OCI-LY7 (cell line): ENCODE measurements around the gene C5orf15. TPM values are rescaled to one million over a fixed set of nuclear protein-coding genes. Genes with fewer than 3 reads are reported as not detected.

ENCODE experiments used
- BruUV-seq: library from RNA; stranded (reverse); fragments of 400-500 nt; replicated peaks from 2 replicates; lab custom pipeline; 2021; lab: Mats Ljungman, UMichigan
- CTCF ChIA-PET: fragments of 300-600 bp; sonication (Branson Sonifier 250); formaldehyde crosslinking; loops from one replicate; lab custom pipeline; 2022; ENCODE audit warnings: antibody characterized with exemption; ENCODE audit not compliant: unreplicated experiment; lab: Charles Lee
- POLR2A ChIA-PET: fragments of 300-600 bp; sonication (Branson Sonifier 250); formaldehyde crosslinking; loops from one replicate; lab custom pipeline; 2022; ENCODE audit warnings: antibody characterized with exemption; lab: Charles Lee
- DNase-seq: peaks from one replicate; pipeline ENCODE4 v3.0.0-alpha.2; 2015; ENCODE audit warnings: low spot score
- H2AFZ ChIP-seq: fragments of 200-600 bp; sonication (generic), shearing (Covaris generic); 2 replicates; pipeline ENCODE4 v1.6.1; 2014; ENCODE audit warnings: mild to moderate bottlenecking, antibody characterized with exemption, low read length, moderate library complexity
- H3K27ac ChIP-seq: fragments of 200-600 bp; sonication (generic); 2 replicates; pipeline ENCODE4 v1.5.1; 2014; ENCODE audit warnings: mixed run types, low read depth, mild to moderate bottlenecking, moderate library complexity, low read length, inconsistent platforms; ENCODE audit not compliant: poor library complexity, severe bottlenecking
- H3K36me3 ChIP-seq: fragments of 200-600 bp; sonication (generic); 2 replicates; pipeline ENCODE4 v1.6.1; 2014; ENCODE audit warnings: mild to moderate bottlenecking, antibody characterized with exemption, low read length, moderate library complexity, mixed read lengths; ENCODE audit not compliant: insufficient read depth
- H3K4me1 ChIP-seq: fragments of 200-600 bp; sonication (generic); 2 replicates; pipeline ENCODE4 v1.5.1; 2014; ENCODE audit warnings: mild to moderate bottlenecking, low read length; ENCODE audit not compliant: insufficient read depth, poor library complexity, severe bottlenecking
- H3K4me2 ChIP-seq: fragments of 200-600 bp; sonication (generic); 2 replicates; pipeline ENCODE4 v1.6.1; 2014; ENCODE audit warnings: mild to moderate bottlenecking, low read length
- H3K4me3 ChIP-seq: fragments of 200-600 bp; sonication (generic); 2 replicates; pipeline ENCODE4 v1.5.1; 2014; ENCODE audit warnings: mild to moderate bottlenecking, low read depth, low read length; ENCODE audit not compliant: poor library complexity, severe bottlenecking
- H3K79me2 ChIP-seq: fragments of 200-600 bp; sonication (generic); 2 replicates; pipeline ENCODE4 v1.6.1; 2016; ENCODE audit warnings: low read depth, mild to moderate bottlenecking, low read length, moderate library complexity, mixed read lengths; ENCODE audit not compliant: insufficient read depth
- H3K9me2 ChIP-seq: fragments of 200-600 bp; sonication (generic); 2 replicates; pipeline ENCODE4 v1.6.1; 2016; ENCODE audit warnings: mild to moderate bottlenecking, low read length, mixed read lengths; ENCODE audit not compliant: insufficient read depth
- H3K9me3 ChIP-seq: fragments of 200-600 bp; sonication (generic); 2 replicates; pipeline ENCODE4 v1.6.1; 2014; ENCODE audit warnings: mild to moderate bottlenecking, mixed run types, low read length, mixed read lengths
- H4K20me1 ChIP-seq: fragments of 200-600 bp; sonication (generic); 2 replicates; pipeline ENCODE4 v1.6.1; 2014; ENCODE audit warnings: mild to moderate bottlenecking, antibody characterized with exemption, low read length, moderate library complexity, mixed read lengths; ENCODE audit not compliant: insufficient read depth
- CTCF ChIP-seq: fragments of 200-600 bp; sonication (generic); conservative IDR thresholded peaks from 2 replicates; pipeline ENCODE4 v1.5.1; 2014; ENCODE audit warnings: mild to moderate bottlenecking, antibody characterized with exemption, low read length, moderate library complexity, mixed read lengths
- EZH2phosphoT487 ChIP-seq: fragments of 200-600 bp; sonication (generic); IDR thresholded peaks from 2 replicates; pipeline ENCODE4 v1.6.1; 2018; ENCODE audit warnings: low read depth, borderline replicate concordance, mild to moderate bottlenecking, mixed run types, antibody characterized with exemption, low read length, moderate library complexity, mixed read lengths
- intact Hi-C: fragments of 100-400 bp; cut with micrococcal nuclease; formaldehyde crosslinking; loops from one replicate; pipeline ENCODE4 v1.10.0; 2022; ENCODE audit not compliant: unreplicated experiment
- total RNA-seq, 2 experiments: library from RNA; depleted of rRNA in 1 of 2; stranded (reverse); fragments of >200 nt in 1 of 2; shearing (Covaris generic) in 1 of 2; gene quantifications; 2 replicates each; pipeline ENCODE4 v1.2.3, GENCODE V29; 2014 to 2022

C5orf15 gene
- total RNA-seq, 2 experiments from 2014 or later, result 32.2 to 46.4 TPM

- Histone ChIP-seq H3K79me2 (peaks cover 49% of the 10 kb centered on the region), H3K4me3 (peak overlapping the region; percentile 83), H3K4me2 (peak overlapping the region; percentile 89), H3K27ac (peak overlapping the region; percentile 66), H3K36me3 (peaks cover 42% of the 10 kb centered on the region), H4K20me1 (no peaks in the 10 kb centered on the region), H3K4me1 (peaks cover 30% of the 10 kb centered on the region), H3K9me2 (no peaks in the 10 kb centered on the region), H2AFZ (peak overlapping the region; percentile 50), H3K9me3 (no peaks in the 10 kb centered on the region)
- no TSS peak for BruUV-seq
- peak; percentile 65 for DNase-seq
- intact Hi-C loops, result loop anchor here (1.0 kb wide), 1 partner anchor 540 kb away; no protein-coding TSS in a partner anchor
- TF ChIP-seq EZH2phosphoT487 (no peak), CTCF (no peak)
- CTCF ChIA-PET, result interaction anchor here (0.6 to 1.2 kb wide), 3 partner anchors 9 to 579 kb away, joined by 3 to 4 read pairs (median 3); no protein-coding TSS in a partner anchor
- POLR2A ChIA-PET, result interaction anchor here (0.5 to 3.1 kb wide), 6 partner anchors 11 to 952 kb away, joined by 3 to 24 read pairs (median 4); partner anchors contain the start of gene HSPA4
Observed at GRCh38 chr5:134003817-134004625, 35.6 kb upstream of the C5orf15 start.

- peaks cover 57% of the 10 kb centered on the region for H3K79me2 ChIP-seq
- no peak for DNase-seq
- no peaks in the 10 kb centered on the region for H3K9me2 ChIP-seq
- H3K4me2 ChIP-seq, result peak overlapping the region; percentile 89
- BruUV-seq, result TSS peak; percentile 68
- H3K9me3 ChIP-seq, result no peaks in the 10 kb centered on the region
- H3K27ac ChIP-seq, result peak overlapping the region; percentile 66
- intact Hi-C loops, result loop anchor here (1.0 kb wide), 1 partner anchor 541 kb away; no protein-coding TSS in a partner anchor
- peak overlapping the region; percentile 83 for H3K4me3 ChIP-seq
- H3K4me1 ChIP-seq, result peaks cover 30% of the 10 kb centered on the region
- TF ChIP-seq EZH2phosphoT487 (no peak), CTCF (no peak)
- ChIA-PET POLR2A (interaction anchor here (0.5 to 3.1 kb wide), 6 partner anchors 10 to 951 kb away, joined by 3 to 24 read pairs (median 4); partner anchors contain the start of gene HSPA4), CTCF (interaction anchor here (1.2 kb wide), 2 partner anchors 8 to 97 kb away, joined by 3 to 4 read pairs; no protein-coding TSS in a partner anchor)
- no peaks in the 10 kb centered on the region for H4K20me1 ChIP-seq
- H3K36me3 ChIP-seq, result peaks cover 42% of the 10 kb centered on the region
- H2AFZ ChIP-seq, result peak overlapping the region; percentile 50; the same call in 1 of the 2 replicates
Observed at GRCh38 chr5:134003064-134003816, 34.8 kb upstream of the C5orf15 start.
